ENCODE measurements around the gene PML. TPM values are rescaled to one million over a fixed set of nuclear protein-coding genes. Genes with fewer than 3 reads are reported as not detected.

PML gene
- total RNA-seq, 1 experiment from 2014 or later: 47.7 TPM

- no peak for DNase-seq (ENCODE audit: low spot score)
- Mint-ChIP-seq H3K9me3 (no peaks in the 10 kb centered on the region), H3K4me1 (peaks cover 21% of the 10 kb centered on the region), H3K4me3 (no peak overlapping the region), H3K36me3 (peaks cover 21% of the 10 kb centered on the region; the same call in 1 of the 2 replicates), H3K27me3 (ENCODE audit: low read depth) (no peaks in the 10 kb centered on the region), H3K27ac (no peak overlapping the region)
- no peak for ATAC-seq
- ChIA-PET CTCF (interaction anchor here (0.9 kb wide), 1 partner anchor 279 kb away, joined by 3 read pairs; no protein-coding TSS in a partner anchor), POLR2A (no interaction called here)
- no peak for TF ChIP-seq E2F4 (CRISPR knock-in tag; IDR thresholded peaks at IDR 0.05; ENCODE audit: borderline replicate concordance, low read depth)
- TF ChIP-seq ATF3 (CRISPR knock-in tag; conservative IDR thresholded peaks at IDR 0.05): no peak
- no peak for TF ChIP-seq ATF1 (CRISPR knock-in tag; IDR thresholded peaks at IDR 0.05)
- TF ChIP-seq GRHL2 (CRISPR knock-in tag; IDR thresholded peaks at IDR 0.05; ENCODE audit: insufficient replicate concordance, severe bottlenecking): no peak
- no peak for TF ChIP-seq NR1H2 (CRISPR knock-in tag; IDR thresholded peaks at IDR 0.05)
- TF ChIP-seq HMGXB4 (CRISPR knock-in tag; IDR thresholded peaks at IDR 0.05): no peak
- no peak for TF ChIP-seq ZNF512 (CRISPR knock-in tag; IDR thresholded peaks at IDR 0.05; ENCODE audit: borderline replicate concordance)
- no peak for TF ChIP-seq MLX (CRISPR knock-in tag; IDR thresholded peaks at IDR 0.05)
- TF ChIP-seq ZNF281 (CRISPR knock-in tag; IDR thresholded peaks at IDR 0.05): no peak
These were observed 38.4 kb downstream of the PML start for GRCh38 chr15:74032606-74033561.

GRCh38 chr15:74034206-74034755 is 39.8 kb downstream of the PML start:
- Mint-ChIP-seq H3K27ac (no peak overlapping the region), H3K36me3 (peaks cover 21% of the 10 kb centered on the region; the same call in 1 of the 2 replicates), H3K9me3 (no peaks in the 10 kb centered on the region), H3K4me1 (peaks cover 23% of the 10 kb centered on the region), H3K27me3 (ENCODE audit: low read depth) (no peaks in the 10 kb centered on the region), H3K4me3 (no peak overlapping the region)
- DNase-seq (ENCODE audit: low spot score) (no peak), ATAC-seq (no peak)
- POLR2A ChIA-PET: no interaction called here
- CTCF ChIA-PET: interaction anchor here (1.0 to 9.1 kb wide), 2 partner anchors 14 to 61 kb away, joined by 4 to 290 read pairs; no protein-coding TSS in a partner anchor
- TF ChIP-seq NFATC4 (CRISPR knock-in tag; IDR thresholded peaks at IDR 0.05) (no peak), CREM (CRISPR knock-in tag; IDR thresholded peaks at IDR 0.05) (no peak), CREB1 (CRISPR knock-in tag; IDR thresholded peaks at IDR 0.05) (no peak), ERG (CRISPR knock-in tag; IDR thresholded peaks at IDR 0.05) (no peak), ATF2 (CRISPR knock-in tag; IDR thresholded peaks at IDR 0.05; ENCODE audit: borderline replicate concordance, low read depth) (no peak), ARID4B (CRISPR knock-in tag; IDR thresholded peaks at IDR 0.05; ENCODE audit: borderline replicate concordance) (no peak)
